Measurements from ENCODE around the gene BLNK.

The BLNK gene

DNA sequence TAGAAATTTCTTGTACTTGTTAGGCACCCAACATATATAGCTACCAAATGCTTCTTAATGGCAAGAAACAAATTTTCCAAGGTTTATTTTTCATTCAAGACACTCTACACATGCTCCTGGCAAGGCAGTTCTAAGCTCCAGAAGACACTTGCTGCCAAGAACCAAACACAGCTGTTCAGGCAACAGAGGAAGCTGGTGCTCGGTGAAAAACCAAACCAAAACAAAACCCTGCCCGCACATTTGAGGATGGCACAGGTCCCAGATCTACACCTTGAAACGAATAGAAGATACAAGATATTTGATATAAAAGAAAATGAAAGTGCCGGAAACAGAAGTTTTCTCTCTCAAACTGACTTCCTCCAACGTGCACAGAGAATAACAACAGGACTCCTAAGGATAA, 28.0 kb upstream of the BLNK start:
- ChIA-PET POLR2A (no interaction called here), CTCF (interaction anchor here (0.8 to 17.3 kb wide), 12 partner anchors 9 to 282 kb away, joined by 3 to 548 read pairs (median 4); no protein-coding TSS in a partner anchor)
- TF ChIP-seq, protein P1, sequence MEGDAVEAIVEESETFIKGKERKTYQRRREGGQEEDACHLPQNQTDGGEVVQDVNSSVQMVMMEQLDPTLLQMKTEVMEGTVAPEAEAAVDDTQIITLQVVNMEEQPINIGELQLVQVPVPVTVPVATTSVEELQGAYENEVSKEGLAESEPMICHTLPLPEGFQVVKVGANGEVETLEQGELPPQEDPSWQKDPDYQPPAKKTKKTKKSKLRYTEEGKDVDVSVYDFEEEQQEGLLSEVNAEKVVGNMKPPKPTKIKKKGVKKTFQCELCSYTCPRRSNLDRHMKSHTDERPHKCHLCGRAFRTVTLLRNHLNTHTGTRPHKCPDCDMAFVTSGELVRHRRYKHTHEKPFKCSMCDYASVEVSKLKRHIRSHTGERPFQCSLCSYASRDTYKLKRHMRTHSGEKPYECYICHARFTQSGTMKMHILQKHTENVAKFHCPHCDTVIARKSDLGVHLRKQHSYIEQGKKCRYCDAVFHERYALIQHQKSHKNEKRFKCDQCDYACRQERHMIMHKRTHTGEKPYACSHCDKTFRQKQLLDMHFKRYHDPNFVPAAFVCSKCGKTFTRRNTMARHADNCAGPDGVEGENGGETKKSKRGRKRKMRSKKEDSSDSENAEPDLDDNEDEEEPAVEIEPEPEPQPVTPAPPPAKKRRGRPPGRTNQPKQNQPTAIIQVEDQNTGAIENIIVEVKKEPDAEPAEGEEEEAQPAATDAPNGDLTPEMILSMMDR (IDR thresholded peaks at IDR 0.05; ENCODE audit: control extremely low read depth, extremely low read depth, low read depth, missing control alignments) = no peak
- no peak for DNase-seq (ENCODE audit: extremely low spot score)

DNA sequence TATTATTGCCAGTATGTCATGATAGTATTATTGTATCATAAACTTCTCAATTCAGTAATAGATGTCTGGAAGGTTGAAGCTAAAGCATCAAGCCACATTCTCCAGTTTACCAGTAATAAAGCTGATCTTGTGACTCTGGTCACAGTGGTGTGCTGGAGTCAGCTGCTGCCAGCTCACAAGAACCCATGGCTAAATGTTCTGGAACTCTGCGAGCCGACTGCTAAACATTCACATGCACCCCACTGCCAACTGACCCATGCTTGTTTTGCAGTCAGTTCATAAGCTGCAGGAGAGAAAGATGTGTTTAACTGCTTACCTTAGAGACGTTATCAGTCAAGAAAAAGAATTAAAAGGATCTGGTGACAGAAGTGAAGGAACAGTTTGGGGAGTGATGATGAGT, 27.0 kb upstream of the BLNK start:
- CTCF ChIA-PET = interaction anchor here (1.0 to 17.3 kb wide), 9 partner anchors 8 to 281 kb away, joined by 3 to 548 read pairs (median 4); no protein-coding TSS in a partner anchor
- POLR2A ChIA-PET = no interaction called here
- TF ChIP-seq, protein P1 (IDR thresholded peaks at IDR 0.05; ENCODE audit: control extremely low read depth, extremely low read depth, low read depth, missing control alignments) = no peak
- no peak for DNase-seq (ENCODE audit: extremely low spot score)

- TF ChIP-seq, protein P1 (IDR thresholded peaks at IDR 0.05; ENCODE audit: control extremely low read depth, extremely low read depth, low read depth, missing control alignments) = no peak
- DNase-seq (ENCODE audit: extremely low spot score) = no peak
- POLR2A ChIA-PET = no interaction called here
- CTCF ChIA-PET = interaction anchor here (1.3 to 17.3 kb wide), 4 partner anchors 15 to 281 kb away, joined by 3 to 548 read pairs (median 5); no protein-coding TSS in a partner anchor
Measured at GRCh38 chr10:96297486-96297885, 26.1 kb upstream of the BLNK start.

- ChIA-PET CTCF (interaction anchor here (0.8 to 17.3 kb wide), 10 partner anchors 10 to 279 kb away, joined by 3 to 548 read pairs (median 4); no protein-coding TSS in a partner anchor), POLR2A (interaction anchor here (0.5 to 1.0 kb wide), 2 partner anchors 154 to 166 kb away, joined by 3 read pairs; no protein-coding TSS in a partner anchor)
- TF ChIP-seq, protein P1 (IDR thresholded peaks at IDR 0.05; ENCODE audit: control extremely low read depth, extremely low read depth, low read depth, missing control alignments) = no peak
- no peak for DNase-seq (ENCODE audit: extremely low spot score)
Measured at GRCh38 chr10:96295475-96295874, 24.1 kb upstream of the BLNK start.

- TF ChIP-seq, protein P1 (IDR thresholded peaks at IDR 0.05; ENCODE audit: control extremely low read depth, extremely low read depth, low read depth, missing control alignments) = peak; percentile 63
- POLR2A ChIA-PET = no interaction called here
- DNase-seq (ENCODE audit: extremely low spot score) = peak; percentile 49
- CTCF ChIA-PET = interaction anchor here (0.6 to 17.3 kb wide), 37 partner anchors 9 to 684 kb away, joined by 3 to 548 read pairs (median 6); partner anchors contain the start of genes BLNK and DNTT
Measured at GRCh38 chr10:96292971-96293920, 21.9 kb upstream of the BLNK start.

- TF ChIP-seq, protein P1 (IDR thresholded peaks at IDR 0.05; ENCODE audit: control extremely low read depth, extremely low read depth, low read depth, missing control alignments) = no peak
- ChIA-PET POLR2A (interaction anchor here (0.8 to 1.2 kb wide), 6 partner anchors 18 to 61 kb away, joined by 3 to 6 read pairs (median 3); partner anchors contain the start of gene BLNK), CTCF (interaction anchor here (0.8 to 17.3 kb wide), 17 partner anchors 9 to 597 kb away, joined by 3 to 548 read pairs (median 7); partner anchors contain the start of genes BLNK and TCTN3)
- peak; percentile 35 for DNase-seq (ENCODE audit: extremely low spot score)
Measured at GRCh38 chr10:96290368-96291133, 19.2 kb upstream of the BLNK start.

Data from GM10248 (cell line).